Peyer's patch (tissue), 4 donors: ENCODE measurements around the gene ZNF276. TPM values are rescaled to one million over a fixed set of nuclear protein-coding genes. Genes with fewer than 3 reads are reported as not detected.
A peak's percentile ranks its signal among the peaks of the same experiment; 100 is the strongest.
"Not testable (repeated sequence)": the region's sequence is repeated elsewhere in the genome, so short reads cannot be mapped to it uniquely, and the experiment has no call there.

Source experiments
- DNase-seq, 3 donors: peaks; one replicate each; pipeline ENCODE4 v3.0.0-alpha.2; 2017 to 2019
- H3K27ac ChIP-seq, 4 donors: fragments of 200-600 bp; sonication (generic); one replicate each; pipeline ENCODE4 v1.5.1; 2016 to 2019
- H3K27me3 ChIP-seq, 2 donors: fragments of 200-600 bp; sonication (generic); one replicate each; pipeline ENCODE4 v1.5.1; 2019
- H3K36me3 ChIP-seq, 3 donors: fragments of 200-600 bp; sonication (generic); one replicate each; pipeline ENCODE4 v1.5.1; 2016 to 2019
- H3K4me1 ChIP-seq, 4 donors: fragments of 200-600 bp; sonication (generic); one replicate each; pipeline ENCODE4 v1.5.1; 2016 to 2019
- H3K4me3 ChIP-seq, 4 donors: fragments of 200-600 bp; sonication (generic); 1 replicate in 3 of 4; 2 replicates in 1 of 4; pipeline ENCODE4 v1.5.1; 2016 to 2019; ENCODE audit warnings: mild to moderate bottlenecking in 1 of 4
- H3K9me3 ChIP-seq, 4 donors: fragments of 200-600 bp; sonication (generic); one replicate each; pipeline ENCODE4 v1.5.1; 2016 to 2019; ENCODE audit warnings: mild to moderate bottlenecking in 1 of 4
- POLR2A ChIP-seq, 2 donors: fragments of 450-650 bp; IDR thresholded peaks; one replicate each; pipeline ENCODE4 v1.5.1; 2017; ENCODE audit warnings: antibody characterized with exemption in 2 of 2, mild to moderate bottlenecking in 2 of 2, moderate library complexity in 2 of 2
- total RNA-seq, 4 donors: library from RNA; depleted of rRNA; stranded (reverse); fragments of >200 nt; gene quantifications; one replicate each; pipeline ENCODE4 v1.1.0, GENCODE V29; 2016
- TF ChIP-seq, protein P1 (sequence below), 6 experiments: fragments of 450-650 bp in 4 of 6; fragments of 200-600 bp in 2 of 6; sonication (generic) in 1 of 6; IDR thresholded peaks; one replicate each; pipeline ENCODE4 v1.5.1; 2017 to 2019; ENCODE audit warnings: antibody characterized with exemption in 6 of 6, mild to moderate bottlenecking in 3 of 6, moderate library complexity in 1 of 6

The ZNF276 gene
- total RNA-seq, 4 donors from 2014 or later: 59.0 to 270 (median 125) TPM

DNA sequence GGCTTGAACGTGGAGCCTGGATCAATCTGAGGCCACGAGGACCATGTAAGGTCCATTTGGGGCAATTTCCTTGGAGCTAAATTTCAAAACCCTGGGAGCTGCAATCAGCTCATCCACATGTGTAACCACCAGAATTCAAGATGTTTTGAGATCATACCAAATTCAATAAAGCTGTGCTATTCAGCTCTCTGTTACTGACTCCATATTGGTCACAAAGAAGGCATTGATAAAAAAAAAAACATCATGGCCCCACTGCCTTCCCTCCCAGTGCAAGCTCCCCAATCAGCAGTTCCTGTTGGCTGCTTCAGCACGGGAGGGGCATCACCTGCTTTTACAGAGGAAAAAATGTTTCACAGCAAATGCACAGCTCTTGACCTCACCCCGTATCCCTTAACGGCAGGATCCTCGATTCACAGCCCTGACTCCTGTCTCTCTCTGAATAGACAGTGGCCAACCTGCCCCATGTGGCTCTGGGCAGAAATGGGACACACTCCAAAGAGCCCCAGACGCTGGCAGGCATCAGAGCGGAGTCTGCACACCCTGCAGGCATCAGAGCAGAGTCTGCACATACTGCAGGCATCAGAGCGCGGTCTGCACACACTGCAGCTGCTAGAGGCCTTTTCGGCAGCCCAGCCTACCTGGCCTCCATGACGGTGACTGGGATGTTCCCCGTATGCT is 58.0 kb downstream of the ZNF276 start:
- H3K36me3 ChIP-seq: no peaks in the 10 kb centered on the region
- DNase-seq: no peak
- no peak overlapping the region for H3K27ac ChIP-seq
- H3K4me3 ChIP-seq: no peak overlapping the region
- H3K9me3 ChIP-seq: no peaks in the 10 kb centered on the region
- no peaks in the 10 kb centered on the region for H3K27me3 ChIP-seq
- no peaks in the 10 kb centered on the region for H3K4me1 ChIP-seq
- TF ChIP-seq, protein P1, sequence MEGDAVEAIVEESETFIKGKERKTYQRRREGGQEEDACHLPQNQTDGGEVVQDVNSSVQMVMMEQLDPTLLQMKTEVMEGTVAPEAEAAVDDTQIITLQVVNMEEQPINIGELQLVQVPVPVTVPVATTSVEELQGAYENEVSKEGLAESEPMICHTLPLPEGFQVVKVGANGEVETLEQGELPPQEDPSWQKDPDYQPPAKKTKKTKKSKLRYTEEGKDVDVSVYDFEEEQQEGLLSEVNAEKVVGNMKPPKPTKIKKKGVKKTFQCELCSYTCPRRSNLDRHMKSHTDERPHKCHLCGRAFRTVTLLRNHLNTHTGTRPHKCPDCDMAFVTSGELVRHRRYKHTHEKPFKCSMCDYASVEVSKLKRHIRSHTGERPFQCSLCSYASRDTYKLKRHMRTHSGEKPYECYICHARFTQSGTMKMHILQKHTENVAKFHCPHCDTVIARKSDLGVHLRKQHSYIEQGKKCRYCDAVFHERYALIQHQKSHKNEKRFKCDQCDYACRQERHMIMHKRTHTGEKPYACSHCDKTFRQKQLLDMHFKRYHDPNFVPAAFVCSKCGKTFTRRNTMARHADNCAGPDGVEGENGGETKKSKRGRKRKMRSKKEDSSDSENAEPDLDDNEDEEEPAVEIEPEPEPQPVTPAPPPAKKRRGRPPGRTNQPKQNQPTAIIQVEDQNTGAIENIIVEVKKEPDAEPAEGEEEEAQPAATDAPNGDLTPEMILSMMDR (IDR thresholded peaks at IDR 0.05): no peak
- no peak for TF ChIP-seq POLR2A (IDR thresholded peaks at IDR 0.05)

DNA sequence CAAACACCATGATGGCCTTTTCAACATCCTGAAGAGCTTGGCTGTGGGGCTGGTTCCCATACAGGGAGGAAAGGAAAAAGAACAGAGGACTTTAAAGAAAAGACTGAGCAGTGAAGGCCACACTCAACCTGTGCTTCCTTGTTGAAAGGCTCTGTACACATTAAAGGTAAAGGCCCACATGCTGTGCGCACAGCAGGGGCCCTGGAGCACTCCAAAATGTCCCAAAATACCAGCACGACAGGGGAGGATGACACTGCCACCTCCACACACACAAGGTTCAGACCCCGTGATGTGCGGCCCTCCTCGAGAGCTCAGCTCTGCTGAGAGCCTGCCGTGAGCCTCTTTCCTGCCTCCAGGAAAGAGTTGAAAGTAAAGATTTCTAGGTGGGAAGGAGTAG is 58.6 kb downstream of the ZNF276 start:
- no peak for TF ChIP-seq POLR2A (IDR thresholded peaks at IDR 0.05)
- TF ChIP-seq, protein P1 (IDR thresholded peaks at IDR 0.05): no peak
- Histone ChIP-seq H3K27ac (no peak overlapping the region), H3K9me3 (no peaks in the 10 kb centered on the region), H3K4me1 (no peaks in the 10 kb centered on the region), H3K27me3 (no peaks in the 10 kb centered on the region), H3K4me3 (no peak overlapping the region), H3K36me3 (no peaks in the 10 kb centered on the region)
- no peak for DNase-seq

DNA sequence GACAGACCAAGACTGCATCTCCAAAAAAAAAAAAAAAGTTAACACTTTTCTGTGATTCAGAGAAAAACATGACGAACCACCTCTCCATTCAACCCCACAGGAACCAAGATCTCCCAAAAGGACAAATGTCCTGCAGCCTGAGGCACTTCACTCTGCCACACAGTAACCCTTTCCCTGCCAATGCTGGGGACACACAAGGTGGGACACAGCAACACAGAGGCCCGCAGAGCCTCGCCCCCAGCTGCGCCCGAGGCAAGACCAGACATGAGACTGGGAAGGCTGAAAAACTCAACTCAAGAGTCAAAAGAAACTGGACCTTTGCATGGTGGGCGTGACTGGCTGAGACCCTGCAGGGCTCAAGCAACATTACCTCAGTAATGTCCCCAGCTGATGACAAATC is 61.2 kb downstream of the ZNF276 start:
- H3K27ac ChIP-seq: no peak overlapping the region
- no peak for DNase-seq
- H3K36me3 ChIP-seq: no peaks in the 10 kb centered on the region
- H3K4me1 ChIP-seq: no peaks in the 10 kb centered on the region
- H3K27me3 ChIP-seq: no peaks in the 10 kb centered on the region
- TF ChIP-seq POLR2A (IDR thresholded peaks at IDR 0.05): no peak
- TF ChIP-seq, protein P1 (IDR thresholded peaks at IDR 0.05): no peak
- H3K4me3 ChIP-seq: no peak overlapping the region
- H3K9me3 ChIP-seq: no peaks in the 10 kb centered on the region

DNA sequence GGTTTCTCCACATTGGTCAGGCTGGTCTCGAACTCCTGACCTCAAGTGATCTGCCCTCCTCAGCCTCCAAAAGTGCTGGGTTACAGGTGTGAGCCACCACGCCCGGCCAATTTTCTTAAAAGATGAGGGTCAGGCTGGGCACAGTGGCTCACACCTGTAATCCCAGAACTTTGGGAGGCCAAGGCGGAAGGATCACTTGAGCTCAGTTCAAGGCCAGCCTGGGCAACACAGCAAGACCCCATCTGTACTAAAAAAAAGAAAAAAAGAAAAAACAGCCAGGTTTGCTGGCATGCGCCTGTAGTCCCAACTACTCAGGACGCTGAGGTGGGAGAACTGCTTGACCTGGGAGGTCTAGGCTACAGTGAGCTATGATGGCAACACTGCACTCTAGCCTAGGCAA is 62.6 kb downstream of the ZNF276 start:
- H3K9me3 ChIP-seq, H3K27ac ChIP-seq, DNase-seq, H3K4me3 ChIP-seq, H3K36me3 ChIP-seq, H3K4me1 ChIP-seq, H3K27me3 ChIP-seq: not testable (repeated sequence)

DNA sequence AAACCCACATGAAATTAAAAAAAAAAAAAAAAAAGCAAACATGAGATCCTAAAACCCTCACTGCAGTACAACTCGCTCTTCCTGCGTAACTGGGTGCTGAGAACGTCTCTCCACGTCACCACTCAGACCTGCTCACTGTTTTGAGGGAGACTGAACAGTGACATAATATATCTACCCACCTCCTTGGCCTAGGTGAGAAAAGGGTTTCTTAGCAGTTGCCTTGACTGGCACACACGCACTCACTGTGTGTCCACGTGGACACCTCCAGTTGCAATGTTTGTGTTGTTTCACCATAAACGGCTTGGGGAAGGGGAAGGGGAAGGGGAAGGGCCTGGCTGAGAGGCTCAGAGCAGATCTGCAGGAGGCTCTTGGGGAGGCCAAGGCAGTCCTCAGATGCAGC is 63.1 kb downstream of the ZNF276 start:
- TF ChIP-seq, protein P1 (IDR thresholded peaks at IDR 0.05): no peak
- no peak for TF ChIP-seq POLR2A (IDR thresholded peaks at IDR 0.05)
- DNase-seq: no peak

DNA sequence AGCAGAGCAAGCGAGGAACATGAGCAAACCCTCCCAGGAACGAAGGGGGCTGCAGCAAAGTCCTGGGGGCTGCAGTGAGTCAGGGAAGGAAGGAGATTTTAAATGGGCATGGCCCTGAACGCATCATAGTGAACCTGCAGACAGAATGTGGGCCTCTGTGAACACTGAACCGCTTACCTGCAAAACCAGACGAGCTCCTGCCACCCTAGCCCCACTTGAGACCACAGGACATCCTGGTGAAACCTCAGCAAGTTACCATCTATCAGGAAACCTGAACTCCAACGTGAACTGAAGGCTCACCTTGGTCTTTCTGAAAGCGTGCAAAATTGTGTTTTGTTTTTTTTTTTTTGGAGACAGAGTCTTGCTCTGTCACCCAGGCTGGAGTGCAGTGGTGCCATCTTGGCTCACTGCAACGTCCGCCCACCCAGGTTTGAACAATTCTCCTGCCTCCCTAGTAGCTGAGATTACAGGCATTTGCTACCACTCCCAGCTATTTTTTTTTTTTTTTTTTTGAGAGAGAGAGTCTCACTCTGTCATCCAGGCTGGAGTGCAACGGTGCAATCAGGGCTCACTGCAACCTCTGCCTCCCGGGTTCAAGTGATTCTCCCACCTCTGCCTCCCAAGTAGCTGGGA is 64.3 kb downstream of the ZNF276 start:
- H3K4me1 ChIP-seq: no peaks in the 10 kb centered on the region
- DNase-seq: peak in 2 of 3 donors; percentile 40 to 80
- TF ChIP-seq, protein P1 (IDR thresholded peaks at IDR 0.05): no peak
- TF ChIP-seq POLR2A (IDR thresholded peaks at IDR 0.05): no peak
- H3K27me3 ChIP-seq: no peaks in the 10 kb centered on the region
- H3K4me3 ChIP-seq: no peak overlapping the region
- H3K27ac ChIP-seq: no peak overlapping the region
- no peaks in the 10 kb centered on the region for H3K9me3 ChIP-seq
- no peaks in the 10 kb centered on the region for H3K36me3 ChIP-seq

More for the DNA sequence above, 63.1 kb downstream of the ZNF276 start:
- Histone ChIP-seq H3K4me3 (no peak overlapping the region), H3K27ac (peak overlapping the region in 3 of 4 donors; percentile 12 to 42 (median 19)), H3K36me3 (no peaks in the 10 kb centered on the region), H3K27me3 (no peaks in the 10 kb centered on the region), H3K9me3 (no peaks in the 10 kb centered on the region), H3K4me1 (no peaks in the 10 kb centered on the region)
